ENCODE results near the gene PAQR6. TPM values are rescaled to one million over a fixed set of nuclear protein-coding genes. Genes with fewer than 3 reads are reported as not detected.
A peak's percentile ranks its signal among the peaks of the same experiment; 100 is the strongest.

The PAQR6 gene
- total and polyA plus RNA-seq, 2 experiments from 2014 or later: 4.5 to 12.0 TPM

DNA sequence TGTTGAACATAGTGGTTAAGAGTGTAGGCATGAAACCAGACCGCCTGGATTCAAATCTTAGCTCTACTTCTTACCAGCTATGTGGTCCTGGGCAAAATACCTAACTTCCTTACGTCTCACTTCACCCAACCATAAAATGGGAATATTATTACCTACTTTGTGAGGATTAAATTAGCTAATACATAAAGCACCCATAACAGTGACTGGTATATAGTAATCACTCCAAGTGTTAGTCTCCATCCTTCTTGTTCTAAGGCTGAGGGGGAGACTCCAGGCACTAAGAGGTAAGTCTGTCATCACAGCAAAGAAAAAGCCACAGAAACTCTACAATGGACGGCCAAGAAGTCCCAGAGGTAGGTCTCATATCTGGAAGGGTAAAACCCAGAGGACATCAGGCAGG lies 32.0 kb upstream of the PAQR6 start:
- TF ChIP-seq, protein P1, sequence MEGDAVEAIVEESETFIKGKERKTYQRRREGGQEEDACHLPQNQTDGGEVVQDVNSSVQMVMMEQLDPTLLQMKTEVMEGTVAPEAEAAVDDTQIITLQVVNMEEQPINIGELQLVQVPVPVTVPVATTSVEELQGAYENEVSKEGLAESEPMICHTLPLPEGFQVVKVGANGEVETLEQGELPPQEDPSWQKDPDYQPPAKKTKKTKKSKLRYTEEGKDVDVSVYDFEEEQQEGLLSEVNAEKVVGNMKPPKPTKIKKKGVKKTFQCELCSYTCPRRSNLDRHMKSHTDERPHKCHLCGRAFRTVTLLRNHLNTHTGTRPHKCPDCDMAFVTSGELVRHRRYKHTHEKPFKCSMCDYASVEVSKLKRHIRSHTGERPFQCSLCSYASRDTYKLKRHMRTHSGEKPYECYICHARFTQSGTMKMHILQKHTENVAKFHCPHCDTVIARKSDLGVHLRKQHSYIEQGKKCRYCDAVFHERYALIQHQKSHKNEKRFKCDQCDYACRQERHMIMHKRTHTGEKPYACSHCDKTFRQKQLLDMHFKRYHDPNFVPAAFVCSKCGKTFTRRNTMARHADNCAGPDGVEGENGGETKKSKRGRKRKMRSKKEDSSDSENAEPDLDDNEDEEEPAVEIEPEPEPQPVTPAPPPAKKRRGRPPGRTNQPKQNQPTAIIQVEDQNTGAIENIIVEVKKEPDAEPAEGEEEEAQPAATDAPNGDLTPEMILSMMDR (IDR thresholded peaks at IDR 0.05; ENCODE audit: poor library complexity): no peak
- no peak for TF ChIP-seq EZH2phosphoT487 (IDR thresholded peaks at IDR 0.05; ENCODE audit: low read depth, severe bottlenecking, unreplicated experiment)
- H3K4me1 ChIP-seq (ENCODE audit: insufficient read depth): peaks cover 17% of the 10 kb centered on the region
- H4K20me1 ChIP-seq (ENCODE audit: insufficient read depth, poor library complexity, severe bottlenecking): peaks cover 21% of the 10 kb centered on the region
- no peak overlapping the region for H3K4me2 ChIP-seq
- peaks cover 7% of the 10 kb centered on the region for H3K36me3 ChIP-seq (replicated peaks; ENCODE audit: insufficient read depth, low read depth)
- no peaks in the 10 kb centered on the region for H3K9me2 ChIP-seq (replicated peaks; ENCODE audit: insufficient read depth)
- H3K9me3 ChIP-seq (ENCODE audit: low read depth): no peaks in the 10 kb centered on the region
- H3K27ac ChIP-seq: no peak overlapping the region
- no peak overlapping the region for H2AFZ ChIP-seq
- WGBS (ENCODE audit: low lambda C conversion rate, missing lambda C conversion rate): 95% methylated on average over 3 of the region's 3 CpGs
- no peak for DNase-seq (ENCODE audit: low spot score)
- no peak overlapping the region for H3K4me3 ChIP-seq
- no peaks in the 10 kb centered on the region for H3K27me3 ChIP-seq
- H3K79me2 ChIP-seq: peaks cover 49% of the 10 kb centered on the region

DNA sequence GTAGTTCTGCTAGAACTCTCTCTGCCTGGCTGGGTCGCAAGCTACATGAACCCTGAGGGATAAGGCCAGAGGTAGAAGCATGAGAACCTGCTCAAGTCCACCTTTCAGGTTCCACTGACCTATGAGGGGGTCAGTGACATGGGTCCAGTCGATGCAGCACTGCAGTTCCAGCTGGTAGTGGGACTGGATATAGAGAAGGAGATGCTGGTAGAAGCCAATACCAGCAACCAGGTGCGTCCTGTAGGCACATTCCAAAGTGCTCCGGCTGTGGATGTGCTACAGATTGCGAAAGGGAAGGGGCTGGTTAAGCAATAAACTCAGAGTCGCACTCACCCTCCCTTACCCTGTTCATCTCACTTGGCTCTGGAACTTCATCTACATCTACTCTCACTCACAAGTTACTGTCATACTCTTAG lies 29.1 kb upstream of the PAQR6 start:
- no peaks in the 10 kb centered on the region for H3K27me3 ChIP-seq
- TF ChIP-seq EZH2phosphoT487 (IDR thresholded peaks at IDR 0.05; ENCODE audit: low read depth, severe bottlenecking, unreplicated experiment): no peak
- TF ChIP-seq, protein P1 (IDR thresholded peaks at IDR 0.05; ENCODE audit: poor library complexity): no peak
- no peak for TF ChIP-seq EZH2 (IDR thresholded peaks at IDR 0.05; ENCODE audit: borderline replicate concordance)
- H3K9me3 ChIP-seq (ENCODE audit: low read depth): no peaks in the 10 kb centered on the region
- H3K4me2 ChIP-seq: no peak overlapping the region
- H3K36me3 ChIP-seq (replicated peaks; ENCODE audit: insufficient read depth, low read depth): peaks cover 7% of the 10 kb centered on the region
- DNase-seq (ENCODE audit: low spot score): peak; percentile 34
- peaks cover 9% of the 10 kb centered on the region for H3K4me1 ChIP-seq (ENCODE audit: insufficient read depth)
- H3K79me2 ChIP-seq: peaks cover 40% of the 10 kb centered on the region
- no peak overlapping the region for H3K4me3 ChIP-seq
- no peaks in the 10 kb centered on the region for H3K9me2 ChIP-seq (replicated peaks; ENCODE audit: insufficient read depth)
- H3K27ac ChIP-seq: no peak overlapping the region
- H2AFZ ChIP-seq: no peak overlapping the region
- H4K20me1 ChIP-seq (ENCODE audit: insufficient read depth, poor library complexity, severe bottlenecking): peaks cover 21% of the 10 kb centered on the region
- WGBS (ENCODE audit: low lambda C conversion rate, missing lambda C conversion rate): 77% methylated on average over 6 of the region's 6 CpGs

DNA sequence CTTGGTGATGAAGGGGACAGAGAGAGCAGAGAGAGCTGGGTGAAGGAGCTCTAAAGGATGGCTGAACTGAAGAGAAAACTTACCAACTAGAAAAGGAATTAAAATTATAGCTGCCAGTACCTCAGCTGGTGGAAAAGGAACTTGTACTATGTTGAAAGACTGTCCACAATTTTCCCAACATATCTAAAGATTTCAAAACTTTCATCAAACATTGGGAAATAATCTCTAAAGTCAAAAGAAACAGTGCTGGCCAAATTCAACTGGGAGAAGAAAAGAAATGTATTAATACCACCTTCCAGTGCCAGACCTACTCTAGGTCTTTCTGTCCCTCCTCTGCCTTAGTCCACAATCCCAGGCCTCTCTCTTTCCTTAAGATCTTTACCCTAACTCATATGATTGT lies 28.7 kb upstream of the PAQR6 start:
- no peaks in the 10 kb centered on the region for H3K9me3 ChIP-seq (ENCODE audit: low read depth)
- H3K27ac ChIP-seq: no peak overlapping the region
- H4K20me1 ChIP-seq (ENCODE audit: insufficient read depth, poor library complexity, severe bottlenecking): peaks cover 21% of the 10 kb centered on the region
- no peaks in the 10 kb centered on the region for H3K27me3 ChIP-seq
- H2AFZ ChIP-seq: no peak overlapping the region
- no peak overlapping the region for H3K4me3 ChIP-seq
- DNase-seq (ENCODE audit: low spot score): no peak
- TF ChIP-seq, protein P1 (IDR thresholded peaks at IDR 0.05; ENCODE audit: poor library complexity): no peak
- no peaks in the 10 kb centered on the region for H3K9me2 ChIP-seq (replicated peaks; ENCODE audit: insufficient read depth)
- peaks cover 35% of the 10 kb centered on the region for H3K79me2 ChIP-seq
- peaks cover 7% of the 10 kb centered on the region for H3K36me3 ChIP-seq (replicated peaks; ENCODE audit: insufficient read depth, low read depth)
- H3K4me2 ChIP-seq: no peak overlapping the region
- peaks cover 8% of the 10 kb centered on the region for H3K4me1 ChIP-seq (ENCODE audit: insufficient read depth)

DNA sequence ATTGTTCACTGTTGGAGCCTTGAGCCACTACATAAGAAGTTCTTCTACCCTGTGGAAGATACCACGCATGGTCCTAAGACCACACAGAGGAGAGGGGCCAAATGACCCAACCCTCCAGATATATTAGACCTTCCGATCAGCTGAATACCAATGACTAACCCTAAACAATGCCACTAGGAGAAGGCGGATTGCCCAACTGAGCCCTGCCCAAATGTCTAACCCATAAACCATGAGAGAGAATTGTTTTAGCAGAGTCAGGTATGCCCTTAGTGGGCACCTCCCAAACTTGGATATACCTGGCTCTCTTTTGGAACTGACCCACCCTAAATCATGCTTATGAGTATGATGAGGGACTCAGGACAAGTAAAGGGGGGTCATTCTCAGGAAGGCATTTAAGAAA lies 22.5 kb upstream of the PAQR6 start:
- no peaks in the 10 kb centered on the region for H3K36me3 ChIP-seq (replicated peaks; ENCODE audit: insufficient read depth, low read depth)
- WGBS (ENCODE audit: low lambda C conversion rate, missing lambda C conversion rate): 98% methylated on average over 3 of the region's 3 CpGs
- H3K27ac ChIP-seq: no peak overlapping the region

More for the DNA sequence above, 22.5 kb upstream of the PAQR6 start:
- no peak overlapping the region for H3K4me2 ChIP-seq
- H3K9me2 ChIP-seq (replicated peaks; ENCODE audit: insufficient read depth): no peaks in the 10 kb centered on the region
- TF ChIP-seq, protein P1 (IDR thresholded peaks at IDR 0.05; ENCODE audit: poor library complexity): no peak
- TF ChIP-seq EZH2phosphoT487 (IDR thresholded peaks at IDR 0.05; ENCODE audit: low read depth, severe bottlenecking, unreplicated experiment) (no peak), EZH2 (IDR thresholded peaks at IDR 0.05; ENCODE audit: borderline replicate concordance) (no peak)
- DNase-seq (ENCODE audit: low spot score): no peak
- peaks cover 2% of the 10 kb centered on the region for H3K79me2 ChIP-seq
- no peaks in the 10 kb centered on the region for H3K9me3 ChIP-seq (ENCODE audit: low read depth)
- H3K4me1 ChIP-seq (ENCODE audit: insufficient read depth): no peaks in the 10 kb centered on the region
- H2AFZ ChIP-seq: no peak overlapping the region
- no peaks in the 10 kb centered on the region for H4K20me1 ChIP-seq (ENCODE audit: insufficient read depth, poor library complexity, severe bottlenecking)
- no peaks in the 10 kb centered on the region for H3K27me3 ChIP-seq
- no peak overlapping the region for H3K4me3 ChIP-seq
